Nephron progenitor cell (in vitro differentiated cells): ENCODE data around the gene PPP6R1.

ENCODE experiments used
- DNase-seq: peaks from one replicate; pipeline ENCODE4 v3.0.0; 2021
- H3K27ac Mint-ChIP-seq: 2 replicates; pipeline ENCODE4 v1.8.0; 2021; ENCODE audit warnings: mild to moderate bottlenecking, moderate library complexity, mixed read lengths
- H3K27me3 Mint-ChIP-seq: 2 replicates; pipeline ENCODE4 v1.8.0; 2021; ENCODE audit warnings: mild to moderate bottlenecking, low read depth, mixed read lengths; ENCODE audit not compliant: poor library complexity
- H3K36me3 Mint-ChIP-seq: 2 replicates; pipeline ENCODE4 v1.8.0; 2021; ENCODE audit warnings: low read depth, mixed read lengths
- H3K4me1 Mint-ChIP-seq: 2 replicates; pipeline ENCODE4 v1.8.0; 2021; ENCODE audit warnings: mixed read lengths
- H3K4me3 Mint-ChIP-seq: 2 replicates; pipeline ENCODE4 v1.8.0; 2021; ENCODE audit warnings: mild to moderate bottlenecking, moderate library complexity, mixed read lengths
- H3K9me3 Mint-ChIP-seq: 2 replicates; pipeline ENCODE4 v1.8.0; 2021; ENCODE audit warnings: mild to moderate bottlenecking, moderate library complexity, mixed read lengths
- CTCF ChIP-seq: fragments of 200-600 bp; sonication (generic); IDR thresholded peaks from 2 replicates; pipeline ENCODE4 v1.5.0; 2021; ENCODE audit warnings: antibody characterized with exemption

The PPP6R1 gene

DNA sequence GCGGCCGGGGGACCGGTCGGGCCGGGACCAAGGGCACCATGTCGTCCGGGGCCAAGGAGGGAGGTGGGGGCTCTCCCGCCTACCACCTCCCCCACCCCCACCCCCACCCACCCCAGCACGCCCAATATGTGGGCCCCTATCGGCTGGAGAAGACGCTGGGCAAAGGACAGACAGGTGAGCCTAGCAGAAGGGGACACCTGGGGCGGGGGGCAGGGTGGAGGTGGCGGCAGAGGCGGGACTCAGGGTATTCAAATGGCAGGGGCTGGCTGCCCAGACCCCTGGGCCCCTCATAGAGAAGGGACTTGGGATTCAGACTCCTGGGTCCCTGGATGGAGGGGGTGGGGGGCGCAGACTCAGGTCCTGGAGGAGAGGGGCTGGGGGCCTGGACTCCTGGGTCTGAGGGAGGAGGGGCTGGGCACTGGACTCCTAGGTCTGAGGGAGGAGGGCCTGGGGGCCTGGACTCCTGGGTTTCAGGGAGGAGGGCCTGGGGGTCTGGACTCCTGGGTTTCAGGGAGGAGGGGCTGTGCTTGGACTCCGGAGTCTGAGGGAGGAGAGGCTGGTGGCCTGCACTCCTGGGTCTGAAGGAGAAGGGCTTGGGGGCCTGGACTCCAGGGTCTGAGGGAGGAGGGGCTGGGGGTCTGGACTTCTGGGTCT, 25.7 kb upstream of the PPP6R1 start:
- DNase-seq, result no peak
- Mint-ChIP-seq H3K4me3 (peak overlapping the region; percentile 84), H3K4me1 (peaks cover 41% of the 10 kb centered on the region), H3K27ac (peak overlapping the region; percentile 94), H3K9me3 (no peaks in the 10 kb centered on the region), H3K27me3 (no peaks in the 10 kb centered on the region), H3K36me3 (peaks cover 13% of the 10 kb centered on the region)
- no peak for TF ChIP-seq CTCF

- peak; percentile 79 for DNase-seq
- peak within 1 kb of the TSS; percentile 94 for H3K27ac Mint-ChIP-seq
- H3K36me3 Mint-ChIP-seq, result peaks cover 6% of the 10 kb centered on the region
- peak within 1 kb of the TSS; percentile 84 for H3K4me3 Mint-ChIP-seq
- H3K9me3 Mint-ChIP-seq, result no peaks in the 10 kb centered on the region
- H3K4me1 Mint-ChIP-seq, result peaks cover 48% of the 10 kb centered on the region
- TF ChIP-seq CTCF, result no peak
- no peaks in the 10 kb centered on the region for H3K27me3 Mint-ChIP-seq
Observed at GRCh38 chr19:55283548-55284377, 24.9 kb upstream of the PPP6R1 start, which contains the start of gene BRSK1. BRSK1 (plus strand) TSS chr19:55283997; CDS start chr19:55284443, 446 bp downstream.

GRCh38 chr19:55279770-55280643, 21.2 kb upstream of the PPP6R1 start, which contains the start of gene HSPBP1:
HSPBP1 (minus strand) TSS chr19:55280110; CDS start chr19:55279608, 502 bp downstream.
- DNase-seq, result peak; percentile 97
- Mint-ChIP-seq H3K4me1 (peaks cover 35% of the 10 kb centered on the region), H3K9me3 (no peaks in the 10 kb centered on the region), H3K36me3 (no peaks in the 10 kb centered on the region), H3K27me3 (no peaks in the 10 kb centered on the region), H3K27ac (peak within 1 kb of the TSS; percentile 100), H3K4me3 (peak within 1 kb of the TSS; percentile 98)
- TF ChIP-seq CTCF, result no peak

- peaks cover 35% of the 10 kb centered on the region for H3K4me1 Mint-ChIP-seq
Observed at GRCh38 chr19:55279340-55279739, 20.5 kb upstream of the PPP6R1 start.

More at GRCh38 chr19:55279340-55279739, 20.5 kb upstream of the PPP6R1 start:
- Mint-ChIP-seq H3K36me3 (no peaks in the 10 kb centered on the region), H3K9me3 (no peaks in the 10 kb centered on the region), H3K27me3 (no peaks in the 10 kb centered on the region), H3K4me3 (peak overlapping the region; percentile 98), H3K27ac (peak overlapping the region; percentile 100)
- no peak for DNase-seq
- no peak for TF ChIP-seq CTCF
